Cardiac muscle cell (in vitro differentiated cells and primary cell): ENCODE measurements around the gene PMS1. TPM values are rescaled to one million over a fixed set of nuclear protein-coding genes. Genes with fewer than 3 reads are reported as not detected.
"Not testable (repeated sequence)": the region's sequence is repeated elsewhere in the genome, so short reads cannot be mapped to it uniquely, and the experiment has no call there.

Experiments
- DNase-seq, 2 donors: peaks; one replicate each; pipeline versions ENCODE4 v3.0.0 to v3.0.0-alpha.2; 2010 to 2017; ENCODE audit warnings: low read depth in 1 of 2, low spot score in 1 of 2
- H3K27ac ChIP-seq: fragments of 200-600 bp; sonication (generic); 2 replicates; pipeline ENCODE4 v1.5.1; 2016
- H3K27me3 ChIP-seq: fragments of 200-600 bp; sonication (generic); 2 replicates; pipeline ENCODE4 v1.6.0; 2016; ENCODE audit warnings: control low read depth
- H3K36me3 ChIP-seq: fragments of 200-600 bp; sonication (generic); 2 replicates; pipeline ENCODE4 v1.5.1; 2016; ENCODE audit warnings: control low read depth
- H3K4me1 ChIP-seq: fragments of 200-600 bp; sonication (generic); 2 replicates; pipeline ENCODE4 v1.8.1; 2017; ENCODE audit warnings: low read depth, mild to moderate bottlenecking, mixed run types
- H3K4me3 ChIP-seq: fragments of 200-600 bp; sonication (generic); 2 replicates; pipeline ENCODE4 v1.5.1; 2016; ENCODE audit warnings: mild to moderate bottlenecking
- H3K9me3 ChIP-seq: fragments of 200-600 bp; sonication (generic); 2 replicates; pipeline ENCODE4 v1.5.1; 2017; ENCODE audit warnings: low read depth, mild to moderate bottlenecking, control low read depth
- polyA plus RNA-seq: library from polyadenylated mRNA; unstranded; fragments of >200 nt; fragmentation: Nextera tagmentation; extraction: Ambion mirVana; gene quantifications from 2 replicates; pipeline ENCODE4 v1.2.1, GENCODE V29; 2016
- total RNA-seq: library from RNA; depleted of rRNA; stranded (reverse); fragments of >200 nt; gene quantifications from 2 replicates; pipeline ENCODE4 v1.2.3, GENCODE V29; 2016
- TF ChIP-seq, protein P1 (sequence below): IDR thresholded peaks from 2 replicates; pipeline ENCODE4 v1.5.1; 2012; ENCODE audit warnings: low read depth, mild to moderate bottlenecking, low read length

The PMS1 gene
- total RNA-seq (16.5 and 16.9 TPM in 2 replicates), polyA plus RNA-seq (23.6 and 42.0 TPM in 2 replicates)

DNA sequence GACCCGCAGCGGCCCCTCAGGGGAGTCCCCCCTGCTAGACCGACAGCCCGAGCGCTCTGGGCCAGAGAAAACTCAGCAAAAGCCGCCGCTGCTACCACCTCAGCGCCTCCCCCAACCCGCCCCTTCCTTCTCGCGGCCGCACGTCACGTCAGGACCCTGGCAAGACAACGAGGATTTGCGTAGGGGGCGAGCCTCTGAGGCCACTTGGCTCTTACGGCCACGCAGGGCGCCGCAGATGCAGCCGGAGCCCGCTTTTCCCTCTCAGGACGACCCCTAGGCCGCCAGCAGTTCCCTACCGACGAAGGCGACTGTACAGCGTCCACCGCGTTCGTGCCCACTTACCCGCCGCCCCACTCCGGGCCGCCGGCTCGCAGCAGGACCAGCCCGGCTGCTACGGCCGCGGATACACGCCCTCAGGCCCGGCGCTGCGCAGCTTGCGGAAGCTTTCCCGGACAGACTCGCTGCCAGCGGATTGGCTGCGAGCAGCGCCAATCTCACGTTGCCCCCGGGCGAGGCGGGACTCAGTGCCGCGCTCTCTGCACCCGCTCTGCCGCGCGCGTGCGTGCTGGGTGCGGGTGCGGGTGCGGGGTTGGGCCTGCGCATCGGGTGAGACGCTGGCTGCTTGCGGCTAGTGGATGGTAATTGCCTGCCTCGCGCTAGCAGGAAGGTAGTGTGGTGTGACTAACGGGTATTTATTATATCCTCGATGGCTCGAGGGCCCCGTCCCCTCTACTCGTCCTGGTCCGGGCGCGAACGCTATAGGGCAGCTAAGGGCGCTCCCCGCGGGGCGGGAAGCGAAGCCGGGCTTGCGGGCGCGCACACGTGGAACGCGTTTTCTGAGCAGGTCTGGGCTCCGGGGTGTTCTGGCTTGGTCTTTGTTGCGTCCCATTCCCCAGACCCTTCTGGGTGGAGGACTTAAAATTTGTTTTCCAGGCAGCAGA is at the start of gene PMS1, which contains the start of gene ORMDL1:
Gene PMS1, plus strand, starts transcription at position 524 of the 941 bp plus-strand sequence. CDS start 7,360 bp downstream, outside the sequence.
Gene ORMDL1, minus strand, starts transcription at position 413 of the 941 bp plus-strand sequence. CDS start 1,744 bp downstream, outside the sequence.
- H3K4me1 ChIP-seq = peaks cover 18% of the 10 kb centered on the region
- peak within 1 kb of the TSS; percentile 61 for H3K4me3 ChIP-seq
- no peaks in the 10 kb centered on the region for H3K9me3 ChIP-seq
- H3K27ac ChIP-seq = peak within 1 kb of the TSS; percentile 95
- TF ChIP-seq, protein P1, sequence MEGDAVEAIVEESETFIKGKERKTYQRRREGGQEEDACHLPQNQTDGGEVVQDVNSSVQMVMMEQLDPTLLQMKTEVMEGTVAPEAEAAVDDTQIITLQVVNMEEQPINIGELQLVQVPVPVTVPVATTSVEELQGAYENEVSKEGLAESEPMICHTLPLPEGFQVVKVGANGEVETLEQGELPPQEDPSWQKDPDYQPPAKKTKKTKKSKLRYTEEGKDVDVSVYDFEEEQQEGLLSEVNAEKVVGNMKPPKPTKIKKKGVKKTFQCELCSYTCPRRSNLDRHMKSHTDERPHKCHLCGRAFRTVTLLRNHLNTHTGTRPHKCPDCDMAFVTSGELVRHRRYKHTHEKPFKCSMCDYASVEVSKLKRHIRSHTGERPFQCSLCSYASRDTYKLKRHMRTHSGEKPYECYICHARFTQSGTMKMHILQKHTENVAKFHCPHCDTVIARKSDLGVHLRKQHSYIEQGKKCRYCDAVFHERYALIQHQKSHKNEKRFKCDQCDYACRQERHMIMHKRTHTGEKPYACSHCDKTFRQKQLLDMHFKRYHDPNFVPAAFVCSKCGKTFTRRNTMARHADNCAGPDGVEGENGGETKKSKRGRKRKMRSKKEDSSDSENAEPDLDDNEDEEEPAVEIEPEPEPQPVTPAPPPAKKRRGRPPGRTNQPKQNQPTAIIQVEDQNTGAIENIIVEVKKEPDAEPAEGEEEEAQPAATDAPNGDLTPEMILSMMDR = no peak
- DNase-seq = peak; percentile 97 to 98
- H3K27me3 ChIP-seq = no peaks in the 10 kb centered on the region
- peaks cover 10% of the 10 kb centered on the region for H3K36me3 ChIP-seq

DNA sequence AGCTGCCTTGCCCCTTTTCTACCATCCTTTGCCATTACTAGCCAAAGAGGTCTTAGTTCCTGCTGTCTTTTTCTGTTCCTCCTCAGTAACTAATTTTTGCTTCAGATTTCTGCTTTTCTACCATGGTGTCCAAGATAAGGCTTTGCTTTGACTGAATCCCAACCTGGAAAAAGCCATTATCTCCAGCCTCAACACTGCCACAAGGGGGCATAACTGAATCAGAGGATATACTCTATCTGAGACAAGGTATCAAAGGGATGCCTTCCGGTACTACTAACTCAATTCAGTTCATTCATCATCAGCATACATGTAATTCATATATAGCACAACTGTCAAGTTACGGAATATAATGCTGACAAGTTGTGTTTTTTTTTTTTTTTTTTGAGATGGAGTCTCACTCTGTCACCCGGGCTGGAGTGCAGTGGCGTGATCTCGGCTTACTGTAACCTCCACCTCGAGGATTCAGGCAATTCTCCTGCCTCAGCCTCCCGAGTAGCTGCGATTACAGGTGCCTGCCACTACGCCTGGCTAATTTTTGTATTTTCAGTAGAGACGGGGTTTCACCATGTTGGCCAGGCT is 33.1 kb upstream of the PMS1 start:
- Histone ChIP-seq H3K27me3 (no peaks in the 10 kb centered on the region), H3K9me3 (no peaks in the 10 kb centered on the region), H3K27ac (no peak overlapping the region), H3K4me1 (peaks cover 2% of the 10 kb centered on the region), H3K4me3 (no peak overlapping the region), H3K36me3 (peaks cover 30% of the 10 kb centered on the region)
- TF ChIP-seq, protein P1 = peak; percentile 65
- peak; percentile 42 to 47 for DNase-seq

DNA sequence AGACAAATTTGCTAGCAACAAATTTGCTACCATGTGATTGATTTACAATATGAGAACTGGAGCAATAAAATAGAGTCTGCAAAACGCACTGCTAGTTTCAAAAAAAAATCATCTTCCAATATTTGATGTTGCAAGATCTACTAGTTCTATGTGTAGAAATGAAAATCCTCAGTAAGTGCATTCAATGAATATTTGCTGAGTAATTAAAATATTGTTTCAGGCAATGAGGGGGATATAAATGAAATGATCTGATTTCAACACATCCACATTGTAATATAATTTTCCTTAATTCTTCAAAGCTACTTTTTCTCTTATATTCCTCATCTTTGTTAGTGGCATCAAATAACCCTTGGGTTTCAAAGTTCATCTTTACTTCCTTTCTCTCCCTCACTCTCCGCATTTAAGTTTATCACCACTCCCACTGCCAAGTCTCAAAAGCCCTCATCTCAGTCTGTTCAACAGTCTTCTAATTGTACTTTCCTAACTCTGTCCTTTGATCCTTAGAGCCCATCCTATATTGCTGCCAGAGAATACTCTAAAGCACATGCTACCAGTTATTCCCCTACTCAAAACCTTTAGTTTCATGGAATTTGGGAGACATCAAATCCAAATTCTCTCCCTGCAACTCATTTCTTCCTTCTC is 27.8 kb upstream of the PMS1 start:
- Histone ChIP-seq H3K9me3 (no peaks in the 10 kb centered on the region), H3K4me3 (no peak overlapping the region), H3K27me3 (no peaks in the 10 kb centered on the region), H3K27ac (no peak overlapping the region), H3K36me3 (peaks cover 17% of the 10 kb centered on the region), H3K4me1 (peaks cover 3% of the 10 kb centered on the region)
- no peak for DNase-seq
- TF ChIP-seq, protein P1 = no peak

DNA sequence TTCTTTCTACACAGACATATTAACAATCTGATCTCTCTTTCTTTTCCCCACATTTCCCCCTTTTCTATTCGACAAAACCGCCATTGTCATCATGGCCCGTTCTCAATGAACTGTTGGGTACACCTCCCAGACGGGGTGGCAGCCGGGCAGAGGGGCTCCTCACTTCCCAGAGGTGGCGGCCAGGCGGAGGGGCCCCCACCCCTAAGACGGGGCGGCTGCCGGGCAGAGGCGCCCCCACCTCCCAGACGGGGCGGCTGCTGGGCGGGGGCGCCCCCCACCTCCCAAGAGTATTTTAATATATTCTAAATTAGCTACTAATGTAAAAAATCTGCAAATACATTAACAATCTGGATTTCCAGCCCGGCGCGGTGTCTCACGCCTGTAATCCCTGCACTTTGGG is 24.1 kb upstream of the PMS1 start:
- not testable (repeated sequence) for H3K9me3 ChIP-seq, H3K27ac ChIP-seq, H3K4me3 ChIP-seq, H3K36me3 ChIP-seq, H3K27me3 ChIP-seq, H3K4me1 ChIP-seq, DNase-seq

DNA sequence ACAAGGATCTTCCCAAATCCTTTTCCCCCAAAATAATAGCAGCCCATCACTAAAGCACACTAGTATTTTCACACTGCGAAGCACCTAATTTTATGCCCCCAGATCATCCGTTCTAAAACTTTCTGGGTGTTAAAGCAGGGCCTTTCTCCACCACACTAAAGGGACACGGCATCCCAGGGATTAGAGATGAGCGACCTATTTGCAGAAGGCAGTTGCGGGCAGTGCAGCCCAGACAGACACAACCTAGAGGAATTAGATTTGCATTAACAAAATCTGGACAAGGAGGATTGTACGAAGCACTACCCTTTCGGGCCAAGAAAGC is 22.1 kb upstream of the PMS1 start:
- DNase-seq = no peak
- TF ChIP-seq, protein P1 = no peak
- no peaks in the 10 kb centered on the region for H3K27me3 ChIP-seq
- no peaks in the 10 kb centered on the region for H3K9me3 ChIP-seq
- H3K36me3 ChIP-seq = peaks cover under 1% of the 10 kb centered on the region
- H3K4me1 ChIP-seq = peaks cover 5% of the 10 kb centered on the region
- peak overlapping the region; percentile 74 for H3K4me3 ChIP-seq
- H3K27ac ChIP-seq = peak overlapping the region; percentile 88
